Amniotic epithelial cell (primary cell): Measurements from ENCODE around the gene CACNA1C.

Source experiments
- DNase-seq: peaks from one replicate; pipeline ENCODE4 v3.0.0-alpha.2; 2010; ENCODE audit warnings: low read depth

CACNA1C gene

DNA sequence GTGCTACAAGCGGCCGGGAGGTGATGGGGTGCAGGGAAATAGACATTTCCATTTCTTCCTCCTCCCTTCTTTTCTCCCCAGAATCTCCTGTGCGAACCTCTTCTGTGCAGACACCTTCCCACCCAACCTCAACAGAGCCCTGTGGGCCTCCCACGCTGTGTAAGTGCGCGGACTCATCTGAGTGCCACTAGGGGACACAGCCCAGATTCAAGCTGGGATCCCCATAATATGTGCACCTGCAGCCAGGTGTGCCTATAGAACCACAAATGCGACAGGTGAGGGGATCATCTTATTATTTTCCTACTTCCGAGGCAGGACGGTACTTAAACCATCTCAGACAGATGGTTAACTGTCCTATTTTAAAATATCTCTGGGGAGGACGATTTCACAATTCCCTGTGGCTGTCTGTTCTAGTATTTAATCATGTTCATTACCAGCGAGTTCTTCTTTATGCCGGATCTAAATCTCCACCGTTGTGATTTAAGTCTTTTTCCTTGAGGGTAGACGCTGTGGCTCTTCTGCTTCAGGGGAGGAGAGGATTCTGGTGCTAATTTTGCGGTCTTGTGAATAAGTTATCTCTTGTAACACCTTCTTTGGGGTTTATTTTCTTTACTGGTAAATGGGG is 17.2 kb upstream of the CACNA1C start:
- peak; percentile 50 for DNase-seq

DNA sequence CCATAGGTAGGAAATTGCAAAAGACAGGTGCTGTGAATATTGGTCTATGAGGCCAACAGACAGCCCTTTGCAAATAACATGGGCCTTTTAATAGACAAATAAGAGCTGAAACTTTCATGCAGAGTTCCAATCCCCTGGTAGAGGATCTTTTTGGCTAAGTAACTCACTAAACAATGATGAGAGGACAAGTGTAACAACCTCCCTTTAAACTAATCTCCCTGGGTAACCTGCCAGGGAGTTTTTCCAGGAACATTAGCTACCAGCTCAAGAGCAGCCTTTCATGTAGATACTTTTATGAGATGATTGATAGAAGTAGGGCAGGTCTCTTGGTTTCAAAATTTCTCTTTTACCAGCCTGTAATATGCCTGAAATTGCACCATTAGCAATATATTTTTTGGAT is 13.8 kb upstream of the CACNA1C start:
- DNase-seq: no peak

DNA sequence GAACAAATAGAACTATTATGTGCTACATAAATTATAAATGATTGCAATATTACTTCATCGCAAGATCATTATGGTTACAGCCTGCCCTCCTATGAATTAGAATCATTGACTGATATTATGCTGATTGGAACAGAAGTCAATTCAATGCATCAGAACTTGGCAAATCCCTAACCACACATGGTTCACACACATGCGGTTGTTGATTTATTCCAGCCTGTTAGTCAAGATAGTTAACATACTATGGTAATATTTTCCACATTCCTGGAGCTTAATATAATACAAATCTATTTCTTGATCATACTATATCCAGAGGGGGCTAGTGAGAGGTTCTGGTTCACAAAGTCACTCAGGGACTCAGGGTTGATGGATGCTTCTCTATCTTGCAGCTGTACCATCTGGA is 9.7 kb upstream of the CACNA1C start:
- DNase-seq: no peak

DNA sequence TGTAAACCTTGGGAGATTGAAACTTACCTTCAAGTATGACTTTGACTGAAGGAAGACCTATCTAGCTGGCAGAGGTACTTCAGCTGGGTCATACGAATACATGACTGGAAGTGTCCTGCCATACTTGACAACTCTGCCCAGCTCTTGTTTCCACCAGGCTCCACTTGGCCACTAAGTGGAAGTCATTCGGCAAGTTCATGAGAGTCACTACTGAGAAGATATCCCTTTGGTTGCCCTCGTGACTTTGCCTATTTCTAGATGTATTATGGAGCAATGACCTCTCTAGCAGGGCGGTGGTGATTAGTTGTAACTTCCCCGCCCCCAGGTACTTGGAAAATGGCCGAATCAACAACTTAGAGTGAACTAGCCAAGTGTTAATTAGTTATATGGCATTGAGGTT is 8.6 kb upstream of the CACNA1C start:
- DNase-seq: no peak

DNA sequence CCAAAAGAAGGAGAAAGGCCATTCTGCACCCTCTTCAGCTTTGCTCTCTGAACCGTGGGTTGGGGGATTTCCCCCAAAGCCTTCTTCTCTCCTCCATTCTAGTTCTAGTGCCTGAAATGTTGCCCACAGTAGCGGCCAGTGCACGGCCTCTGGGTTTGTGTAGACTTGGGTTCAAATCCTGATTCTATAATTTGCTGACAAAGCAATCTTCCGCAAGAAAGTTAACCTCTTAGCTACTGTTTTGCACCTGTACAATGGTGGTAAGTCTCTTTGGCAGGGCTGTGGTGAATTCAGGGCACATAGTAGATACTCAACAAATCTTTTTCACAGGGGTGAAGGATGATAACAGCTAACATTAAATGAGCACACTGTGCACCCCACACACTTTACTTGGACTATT is 5.8 kb upstream of the CACNA1C start:
- no peak for DNase-seq

DNA sequence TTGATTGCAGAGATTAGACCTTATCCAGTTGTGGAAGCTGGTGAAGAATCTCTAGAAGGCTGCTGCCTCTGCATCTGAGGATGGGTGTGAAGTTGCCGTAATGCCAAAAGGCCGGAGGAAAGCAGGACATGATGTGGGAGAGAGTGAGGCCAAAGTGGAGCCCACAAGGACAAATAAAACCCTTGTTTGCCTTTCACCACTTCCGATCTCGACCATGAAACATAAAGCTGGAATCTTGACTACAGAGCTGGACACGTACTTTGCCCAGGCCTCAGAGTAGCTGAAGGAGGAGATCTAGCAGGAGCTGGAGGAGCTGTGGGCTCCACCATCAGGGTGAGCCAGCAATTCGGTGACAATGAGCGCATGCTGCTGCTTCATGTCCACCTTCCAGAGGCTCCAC is 5.0 kb upstream of the CACNA1C start:
- DNase-seq: no peak

DNA sequence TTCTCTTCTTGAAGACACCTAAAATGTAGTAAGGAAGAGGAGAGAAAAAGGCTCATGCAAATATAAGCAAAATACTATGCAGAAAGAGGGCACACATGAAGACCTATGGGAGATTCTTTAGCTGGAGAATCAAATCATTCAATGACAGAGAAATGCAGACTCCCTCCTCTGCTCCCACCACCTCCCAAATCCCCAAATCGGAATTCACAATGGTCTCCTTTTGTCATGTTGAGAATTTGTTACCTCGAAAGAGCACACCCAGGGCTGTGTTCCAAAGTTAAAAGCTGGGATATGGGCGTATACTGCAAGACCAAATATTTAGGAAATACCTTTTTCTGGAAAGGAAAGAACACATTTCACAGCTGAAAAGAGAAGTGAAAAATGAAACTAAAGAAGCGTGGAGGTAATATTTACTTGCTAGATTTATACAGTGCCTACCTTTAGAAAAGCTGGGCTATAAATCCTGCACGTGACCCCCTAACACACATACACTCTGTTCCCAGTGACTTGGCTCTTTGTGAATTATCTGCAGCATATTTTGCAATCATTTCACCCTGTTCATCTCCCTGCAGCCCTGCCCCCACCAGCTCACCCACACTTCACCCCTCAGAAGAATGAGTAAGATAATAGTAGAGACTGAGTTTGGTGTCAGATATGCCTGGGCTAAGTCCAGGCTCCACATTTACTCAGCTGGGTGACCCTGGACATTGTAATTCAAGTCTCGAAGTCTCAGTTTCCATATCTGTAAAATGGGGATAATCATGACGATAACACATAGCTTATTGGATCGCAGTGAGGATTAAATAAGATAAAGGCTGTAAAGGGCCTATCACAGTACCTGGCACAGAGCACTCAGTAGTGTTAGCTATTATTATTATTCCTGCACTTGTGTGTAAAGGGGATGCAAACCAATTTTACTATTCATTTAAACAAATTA is 2.9 kb upstream of the CACNA1C start:
- peak; percentile 83 for DNase-seq

DNA sequence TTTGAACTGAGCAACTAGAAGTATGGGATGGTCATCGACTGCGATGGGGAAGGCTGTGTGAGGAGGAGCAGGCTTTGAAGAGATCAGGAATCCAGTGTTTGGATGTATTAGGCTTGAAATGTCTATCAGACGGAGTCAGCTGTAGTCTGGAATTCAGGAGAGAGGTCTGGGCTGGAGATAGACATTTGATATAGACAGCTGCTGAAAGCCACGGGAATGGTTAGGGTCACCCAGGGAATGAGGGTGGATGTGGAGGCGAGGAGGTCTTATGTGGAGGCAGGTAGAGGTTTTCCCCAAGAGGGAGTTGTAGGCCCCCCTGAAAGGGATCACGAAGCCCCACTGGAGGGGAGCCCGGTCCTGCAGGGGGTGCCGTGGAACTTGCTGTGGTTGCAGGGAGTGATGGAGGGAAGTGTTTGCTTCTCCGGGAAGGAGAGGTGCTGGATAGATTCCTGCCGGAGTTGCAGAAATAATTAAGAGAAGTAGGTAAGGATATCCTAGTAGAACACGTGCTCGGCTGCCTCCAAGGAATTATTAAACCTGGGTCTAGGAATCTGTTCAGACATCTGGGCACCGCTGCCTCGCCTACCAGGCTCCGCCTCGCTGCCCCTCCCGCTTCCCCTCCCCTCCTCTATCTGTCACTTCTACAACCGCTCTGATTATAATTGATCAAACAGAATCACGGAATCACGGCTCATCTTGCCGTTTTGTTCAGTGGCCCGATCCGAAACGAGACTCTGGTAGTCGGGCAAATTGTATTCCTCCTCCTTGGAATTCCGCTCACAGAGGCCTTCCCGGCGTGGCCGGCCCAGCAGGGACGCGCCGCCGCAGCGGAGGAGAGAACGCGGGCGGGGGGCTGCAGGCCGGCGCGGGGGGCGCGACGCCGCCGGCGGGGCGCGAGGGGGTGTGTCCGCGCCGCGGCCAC is 826 bp upstream of the CACNA1C start:
- DNase-seq: no peak

DNA sequence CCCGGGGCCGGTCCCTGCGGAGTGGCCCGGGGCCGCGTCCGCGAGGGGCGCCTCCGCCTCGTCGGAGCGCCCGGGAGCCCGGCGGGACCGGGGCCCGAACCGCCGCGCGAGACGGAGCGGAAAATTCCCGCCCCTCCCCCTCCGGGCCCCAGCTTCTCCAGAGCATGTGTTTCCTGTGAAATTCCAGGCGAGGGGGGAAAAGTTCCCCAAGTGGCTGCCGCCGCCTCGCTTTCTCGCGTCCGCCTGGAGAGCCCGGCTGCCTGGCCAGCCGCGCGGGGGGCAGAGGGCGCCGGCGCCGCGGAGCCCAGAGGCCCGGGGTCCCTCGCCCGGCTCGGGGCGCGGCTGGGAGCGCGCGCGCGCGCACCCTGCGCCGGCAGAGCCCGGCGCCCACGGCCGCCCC is 904 bp downstream of the CACNA1C start:
- no peak for DNase-seq

DNA sequence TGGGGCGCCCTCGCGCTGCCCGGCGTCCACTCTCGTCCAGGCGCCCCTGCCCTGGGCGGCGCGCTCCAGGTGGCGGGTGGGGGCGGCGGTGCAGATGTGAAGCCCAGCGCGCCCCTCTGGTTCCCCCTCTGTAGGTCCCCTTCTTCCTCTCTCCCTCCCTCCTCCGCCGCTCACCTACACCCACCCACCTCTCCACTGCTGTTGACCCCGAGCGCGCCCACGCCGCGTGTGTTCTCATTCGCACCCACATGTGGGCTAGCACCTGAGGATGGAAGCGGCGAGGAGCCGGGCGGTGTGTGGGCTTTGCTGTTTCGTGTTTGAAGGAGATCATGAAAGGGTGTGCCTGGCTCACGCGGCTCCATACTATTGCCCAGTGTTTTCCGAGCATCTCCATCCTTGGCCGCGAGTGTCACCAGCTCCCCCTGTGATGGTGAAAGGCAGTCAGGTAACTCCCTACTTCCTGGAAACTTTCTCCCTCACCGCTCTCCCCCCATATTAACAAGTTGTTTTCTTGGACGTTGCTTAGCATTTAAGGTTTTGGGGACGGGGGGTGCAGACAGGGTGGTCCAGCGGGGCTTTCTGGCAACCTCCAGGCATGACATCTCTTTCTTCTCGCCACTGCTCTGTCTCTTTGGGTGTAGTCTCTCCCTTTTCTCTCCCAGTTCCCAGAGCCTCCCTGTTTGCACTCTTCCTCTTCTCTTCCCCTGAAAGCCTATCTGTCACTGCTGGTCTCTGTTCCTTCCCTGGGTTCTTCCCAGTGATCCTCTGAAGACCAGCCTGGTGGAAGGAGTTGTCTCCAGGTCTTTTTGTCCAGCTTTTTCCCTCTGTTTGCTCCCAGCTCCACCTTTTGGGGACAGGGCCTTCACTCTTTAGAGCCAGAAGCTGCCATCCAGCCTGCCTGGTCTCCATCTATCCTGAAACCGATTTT is 1.6 kb downstream of the CACNA1C start:
- no peak for DNase-seq

DNA sequence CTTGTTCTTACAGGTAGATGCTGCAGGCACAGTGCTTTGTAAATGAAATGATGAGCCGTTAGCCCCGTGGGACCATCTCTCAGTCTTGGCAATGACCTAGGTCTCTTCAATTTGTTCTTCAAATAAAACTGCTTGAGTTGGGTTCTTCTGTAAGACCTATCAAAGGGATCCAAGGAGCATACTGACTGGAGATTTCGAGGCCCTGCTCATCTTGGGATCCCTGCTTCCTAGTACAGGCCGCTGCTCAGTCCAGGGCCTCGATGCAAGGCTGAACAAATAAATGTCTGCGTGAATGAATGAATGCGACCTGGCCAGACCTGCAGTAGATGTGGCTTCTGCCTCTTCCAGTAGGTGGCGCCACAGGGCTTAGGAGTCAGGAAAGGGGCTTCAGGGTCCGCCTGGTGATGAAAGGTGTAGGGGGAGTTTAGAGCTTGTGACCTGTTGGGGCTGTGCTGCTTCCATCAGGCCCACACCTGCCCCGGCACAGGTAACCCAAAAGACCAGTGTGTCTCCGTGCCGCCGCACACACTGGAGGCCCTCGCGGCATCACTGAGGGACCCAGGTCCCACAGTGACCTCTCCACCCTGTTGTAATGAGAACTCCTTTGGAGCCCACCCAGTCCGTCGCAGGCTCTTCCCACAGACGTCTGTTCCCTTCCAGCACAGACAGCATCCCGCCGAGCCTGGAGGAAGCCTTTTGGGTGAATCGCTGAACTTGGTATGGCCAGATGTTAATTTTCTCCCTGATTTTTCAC is 4.4 kb downstream of the CACNA1C start:
- peak; percentile 44 for DNase-seq

DNA sequence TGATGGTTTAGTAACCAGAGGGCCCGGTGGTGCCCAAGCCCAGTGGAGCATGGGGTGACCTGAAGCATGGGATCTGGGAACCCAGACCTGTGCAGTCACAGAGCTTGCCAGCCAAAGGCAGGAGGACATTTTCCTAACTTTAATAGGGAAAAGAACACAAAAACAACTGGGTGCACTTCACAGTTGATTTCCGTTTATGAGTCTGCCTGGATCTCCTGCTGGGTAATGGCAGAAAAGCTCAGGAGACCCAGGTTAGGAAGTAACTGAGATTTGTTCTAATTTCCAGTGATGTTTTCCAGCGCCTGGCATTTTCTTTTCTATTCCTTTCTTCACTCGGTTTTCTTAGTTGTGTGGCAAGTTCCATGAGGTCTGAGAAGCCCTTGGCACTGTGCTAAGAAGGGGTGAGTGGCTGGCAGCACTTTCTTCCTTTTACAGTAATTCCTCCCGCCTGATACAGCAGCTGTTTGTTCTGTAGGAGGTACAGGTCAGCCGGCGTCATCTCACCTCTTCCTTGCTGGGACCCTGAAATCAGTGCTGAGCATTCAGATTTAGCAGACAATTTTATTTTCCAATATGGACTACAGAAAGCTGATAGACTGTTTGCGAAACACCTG is 5.1 kb downstream of the CACNA1C start:
- DNase-seq: no peak

DNA sequence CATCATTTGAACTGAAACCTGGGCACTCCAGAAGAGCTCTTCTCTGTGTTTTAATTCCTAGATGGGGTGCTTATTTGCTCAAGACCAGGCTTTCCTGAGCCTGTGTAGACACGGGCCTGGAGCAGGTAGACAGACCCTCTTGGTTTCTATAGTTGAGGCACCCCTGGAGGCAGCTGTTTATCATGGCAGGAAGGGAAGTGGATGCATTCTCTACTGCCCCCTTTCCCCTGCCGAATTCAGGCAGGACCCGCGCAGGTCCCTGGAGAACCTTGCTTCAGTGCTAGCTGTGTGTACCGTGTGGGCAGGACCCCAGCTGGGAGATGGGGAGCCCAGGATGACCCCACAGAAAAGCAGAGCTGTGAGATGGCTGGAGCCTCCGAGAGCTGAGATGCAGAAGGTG is 6.0 kb downstream of the CACNA1C start:
- DNase-seq: no peak

DNA sequence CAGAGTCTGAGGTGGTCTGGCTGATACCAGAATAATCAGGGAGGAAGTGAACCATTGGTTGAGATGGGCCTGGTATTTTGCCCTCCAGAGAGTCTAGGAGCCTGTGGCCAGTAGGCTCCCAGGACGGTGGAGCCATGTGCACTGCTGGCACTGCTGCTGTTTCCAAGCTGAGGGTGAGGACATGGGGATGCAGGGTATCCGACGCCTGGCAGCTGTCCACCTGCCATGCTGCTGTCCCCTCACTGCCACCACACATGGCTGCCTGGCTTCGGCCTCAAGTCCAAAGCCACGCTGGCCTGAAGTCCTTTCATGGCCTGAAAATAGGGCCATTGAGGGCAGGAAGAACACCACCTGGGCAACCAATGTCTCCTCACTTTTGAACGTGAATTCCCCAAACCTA is 8.6 kb downstream of the CACNA1C start:
- DNase-seq: no peak

DNA sequence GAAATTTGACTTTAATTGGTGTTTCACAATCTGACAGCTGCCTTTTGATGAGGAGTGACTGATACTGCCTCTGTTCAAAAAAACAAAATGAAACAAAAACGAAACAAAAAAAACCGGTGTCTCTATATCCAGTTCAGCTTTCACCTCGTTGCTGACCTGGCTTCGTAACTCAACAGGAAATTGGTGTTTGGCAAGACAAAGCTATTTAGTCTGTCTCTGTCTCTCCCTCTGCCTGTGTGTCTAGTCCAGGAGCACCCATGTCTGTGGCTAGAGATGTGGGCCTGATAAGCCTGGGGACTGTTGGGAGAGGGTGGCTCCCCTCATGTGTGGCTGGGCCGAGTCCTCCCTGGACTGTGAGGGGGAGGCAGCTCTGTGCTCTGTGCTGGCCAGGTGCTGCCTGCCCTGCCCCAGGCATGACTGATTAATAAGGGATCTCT is 11.3 kb downstream of the CACNA1C start:
- DNase-seq: peak; percentile 19

DNA sequence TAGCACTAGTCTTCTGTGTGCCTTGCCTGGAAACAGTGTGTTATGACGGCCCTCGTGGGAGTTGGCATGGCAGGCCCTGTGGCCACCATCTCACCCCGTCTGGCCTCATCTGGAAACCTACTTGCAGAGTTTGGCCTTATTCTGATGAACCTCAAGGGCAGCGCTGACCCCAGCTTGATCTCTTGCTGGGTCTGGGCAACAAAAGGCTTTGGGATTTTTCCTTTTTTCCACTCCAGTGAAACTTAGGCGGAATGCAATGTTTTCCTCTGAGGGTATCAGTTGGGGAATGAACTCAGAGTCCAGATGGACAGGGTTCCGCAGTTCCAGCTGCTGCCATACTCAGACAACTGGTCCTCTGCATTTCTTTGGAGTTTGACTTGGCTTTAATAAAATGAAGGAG is 15.9 kb downstream of the CACNA1C start:
- DNase-seq: no peak

DNA sequence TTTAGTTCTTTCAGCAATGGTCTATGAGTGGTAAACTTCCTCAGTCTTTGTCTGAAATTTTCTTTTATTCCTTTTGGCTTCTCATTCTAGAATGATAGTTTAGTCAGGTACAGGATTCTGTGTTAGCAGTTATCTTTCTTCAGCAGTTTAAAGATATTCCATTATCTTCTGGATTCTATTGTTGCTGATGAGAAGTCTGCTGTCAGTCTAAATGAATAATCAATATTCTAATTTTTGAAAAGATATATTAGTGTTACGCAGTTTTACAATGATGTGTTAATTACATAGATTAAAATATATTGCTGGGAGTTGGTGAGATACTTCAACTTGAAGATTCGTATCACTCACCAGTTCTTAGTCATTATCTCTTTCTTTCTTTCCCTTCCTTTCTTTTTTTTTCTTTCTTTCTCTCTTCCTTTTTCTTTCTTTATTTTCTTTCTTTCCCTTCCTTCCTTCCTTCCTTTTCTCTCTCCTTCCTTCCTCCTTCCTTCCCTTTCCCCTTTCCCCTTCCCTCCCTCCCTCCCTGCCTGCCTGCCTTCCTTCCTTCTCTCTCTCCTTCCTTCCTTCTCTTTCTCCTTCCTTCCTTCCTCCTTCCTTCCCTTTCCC is 17.8 kb downstream of the CACNA1C start:
- DNase-seq: no peak

DNA sequence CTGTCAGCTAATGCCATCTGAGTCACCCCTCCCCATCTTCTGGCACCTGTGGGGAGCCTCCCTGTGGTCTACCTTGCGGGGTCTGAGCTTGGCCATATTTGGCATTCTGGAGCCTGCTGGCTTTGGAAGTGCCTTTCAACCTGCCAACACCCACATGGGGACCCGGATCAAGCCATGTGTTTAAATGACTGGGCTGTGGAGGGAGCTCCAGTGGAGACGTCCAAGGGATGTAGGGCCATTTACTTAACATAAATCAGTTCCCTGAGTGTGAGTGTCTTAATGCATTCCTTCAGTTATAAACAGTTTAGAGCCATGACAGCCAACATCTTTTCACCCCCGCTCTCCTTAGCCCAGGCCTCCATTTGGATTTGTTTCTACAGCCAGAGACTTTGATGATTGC is 22.0 kb downstream of the CACNA1C start:
- no peak for DNase-seq

DNA sequence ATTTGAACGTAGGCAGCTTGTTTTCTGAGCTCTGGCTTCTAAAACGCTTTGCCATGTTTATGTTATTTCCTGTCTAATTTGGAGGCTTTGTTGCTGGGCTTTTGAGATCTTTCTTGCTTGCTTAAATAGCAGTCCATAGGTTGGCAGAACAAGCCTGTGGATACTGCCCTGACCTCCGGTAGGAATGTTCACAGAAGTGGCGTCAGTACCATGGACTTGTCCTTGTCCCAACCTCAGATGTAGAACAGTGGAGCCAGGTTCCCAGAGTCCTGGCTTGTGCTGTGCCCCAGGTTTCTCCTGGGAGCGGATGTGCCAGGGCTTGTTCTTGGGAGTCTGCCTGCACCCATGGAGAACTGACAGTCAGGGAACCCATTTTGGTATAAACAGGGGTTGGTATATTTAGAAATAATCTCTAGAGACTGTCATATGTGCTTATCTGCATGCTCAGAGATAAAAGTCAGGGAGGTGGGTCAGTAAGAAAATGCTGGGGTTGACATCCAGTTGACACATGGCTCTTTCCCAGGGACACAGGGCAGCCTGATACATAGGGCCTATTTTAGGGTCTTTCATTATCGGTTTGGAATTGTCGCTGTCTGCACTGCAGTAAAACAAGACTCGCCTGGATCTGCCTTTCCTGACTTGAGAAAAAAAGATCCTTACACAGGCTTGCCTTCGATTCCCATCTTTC is 22.9 kb downstream of the CACNA1C start:
- DNase-seq: no peak
